HG02642 (cell line): ENCODE data around the gene METTL26.
A peak's percentile ranks its signal among the peaks of the same experiment; 100 is the strongest.

ENCODE experiments used
- ATAC-seq: cut with Tn5 transposase; IDR thresholded peaks from one replicate; pipeline ENCODE4 v1.9.1; 2021; ENCODE audit warnings: mild to moderate bottlenecking; ENCODE audit not compliant: unreplicated experiment, poor library complexity

The METTL26 gene

DNA sequence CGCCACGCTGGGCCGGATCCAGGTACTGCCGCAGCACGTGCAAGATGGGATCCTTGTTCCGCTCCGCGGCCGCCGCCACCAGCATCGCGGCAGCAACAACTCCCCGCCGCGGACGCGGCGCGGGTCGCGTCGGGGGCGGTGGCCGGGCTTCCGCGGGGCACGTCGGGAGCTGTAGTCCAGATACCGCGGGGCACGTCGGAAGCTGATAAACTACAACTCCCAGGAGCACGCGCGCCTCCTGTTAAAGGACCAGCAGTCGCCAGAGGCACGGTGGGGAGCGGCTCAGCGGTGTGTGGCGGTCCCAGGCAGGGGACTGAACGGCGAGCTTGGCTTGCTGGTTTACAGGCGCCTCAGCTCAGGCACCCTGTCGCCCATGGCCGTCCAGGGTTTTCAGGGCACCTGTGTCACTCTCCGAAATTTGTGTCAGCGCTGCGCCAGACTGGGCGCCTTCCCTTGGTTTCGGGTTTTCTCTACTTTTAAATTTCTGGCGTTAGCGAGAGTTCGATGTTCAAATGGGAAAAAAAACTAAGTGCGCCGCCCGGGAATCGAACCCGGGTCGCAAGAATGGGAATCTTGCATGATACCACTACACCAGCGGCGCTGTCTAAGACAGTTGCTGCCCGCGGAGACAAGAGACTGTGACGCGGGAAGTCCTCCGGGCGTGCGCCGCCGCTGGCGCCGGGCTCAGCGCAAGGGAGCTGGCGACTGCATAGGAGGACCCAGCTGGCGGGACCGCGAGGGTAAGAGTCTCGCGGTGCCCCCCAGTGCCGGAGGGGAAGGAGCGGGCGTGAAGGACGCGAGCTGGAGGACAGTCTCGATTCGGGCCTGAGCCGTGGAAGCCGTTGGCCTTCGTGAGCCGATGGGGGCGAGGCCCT lies at the start of gene METTL26:
Gene METTL26 (minus strand): TSS at position 100 of the 875 bp plus-strand sequence. CDS start 15 bp downstream, at position 85.
- peak; percentile 77 for ATAC-seq

DNA sequence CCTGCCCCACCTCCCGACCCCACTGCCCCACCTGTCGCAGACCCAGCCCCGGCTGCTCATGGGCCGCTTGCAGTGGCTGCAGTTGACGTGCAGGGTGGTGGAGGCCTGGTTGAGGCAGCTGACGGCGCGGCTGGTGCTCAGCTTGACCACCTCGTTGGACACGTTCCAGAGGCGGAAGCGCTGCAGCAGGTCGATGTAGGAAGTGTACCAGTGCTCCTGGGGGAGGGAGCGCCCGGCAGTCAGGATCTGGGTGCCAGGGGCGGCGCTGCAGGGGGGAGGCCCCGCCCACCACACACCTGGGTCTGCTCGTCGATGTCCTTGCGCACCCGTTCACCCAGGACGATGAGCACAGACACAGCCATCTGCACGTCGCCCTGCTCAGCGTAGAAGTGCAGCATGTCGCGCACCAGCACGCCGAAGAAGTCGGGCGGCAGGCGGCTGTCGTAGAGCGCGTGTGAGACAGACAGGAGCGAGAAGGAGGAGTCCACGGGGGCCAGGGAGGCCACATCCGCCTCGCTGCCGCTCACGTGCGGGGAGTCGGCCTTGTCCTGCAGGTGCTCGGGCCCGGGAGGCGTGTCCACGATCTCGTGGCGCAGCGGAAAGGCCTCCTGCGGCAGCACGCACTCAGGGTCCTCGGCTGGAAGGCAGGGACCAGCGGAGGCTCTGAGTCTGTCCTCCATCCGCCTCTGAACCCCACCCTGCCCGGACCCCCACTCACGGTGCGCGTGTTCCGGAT lies 49.0 kb upstream of the METTL26 start:
- ATAC-seq = no peak

DNA sequence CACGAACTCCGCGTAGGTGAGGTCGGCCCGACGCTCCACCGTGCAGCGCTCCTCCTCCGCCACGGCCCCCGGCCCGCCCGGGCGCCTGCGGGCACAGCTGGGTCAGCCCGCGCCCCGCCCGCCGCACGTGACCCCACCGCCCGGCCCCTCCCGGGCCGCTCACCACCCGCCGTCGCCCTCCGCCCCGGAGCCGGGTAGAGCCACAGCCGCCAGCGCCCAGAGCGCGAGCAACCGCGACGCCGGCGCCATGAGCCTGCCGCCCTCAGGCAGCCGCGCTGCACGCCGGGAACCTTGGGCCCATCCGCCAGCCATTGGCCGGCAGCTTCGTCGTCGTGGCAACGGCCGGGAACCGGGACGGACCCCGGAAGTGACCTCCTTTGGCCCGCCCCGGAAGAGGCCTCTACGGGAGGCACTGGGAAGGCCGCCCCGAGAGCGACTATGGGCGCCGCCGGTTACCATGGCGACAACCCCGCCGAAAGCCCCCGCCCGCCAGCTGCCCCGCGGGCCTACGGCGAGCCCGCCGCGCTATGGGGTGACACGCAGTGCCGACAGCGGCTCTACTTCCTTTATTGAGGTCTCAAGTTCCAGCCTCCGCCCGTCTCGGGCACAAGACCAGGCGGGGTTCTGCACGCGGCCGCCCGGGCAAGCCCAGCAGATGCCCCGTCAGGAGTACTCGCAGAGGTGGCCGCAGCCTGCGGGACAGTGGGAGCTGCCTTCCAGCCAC lies 48.1 kb upstream of the METTL26 start, which contains the start of gene JMJD8:
Gene JMJD8 (minus strand): TSS at position 264 of the 724 bp plus-strand sequence. CDS start 15 bp downstream, at position 249.
- ATAC-seq = peak; percentile 57

DNA sequence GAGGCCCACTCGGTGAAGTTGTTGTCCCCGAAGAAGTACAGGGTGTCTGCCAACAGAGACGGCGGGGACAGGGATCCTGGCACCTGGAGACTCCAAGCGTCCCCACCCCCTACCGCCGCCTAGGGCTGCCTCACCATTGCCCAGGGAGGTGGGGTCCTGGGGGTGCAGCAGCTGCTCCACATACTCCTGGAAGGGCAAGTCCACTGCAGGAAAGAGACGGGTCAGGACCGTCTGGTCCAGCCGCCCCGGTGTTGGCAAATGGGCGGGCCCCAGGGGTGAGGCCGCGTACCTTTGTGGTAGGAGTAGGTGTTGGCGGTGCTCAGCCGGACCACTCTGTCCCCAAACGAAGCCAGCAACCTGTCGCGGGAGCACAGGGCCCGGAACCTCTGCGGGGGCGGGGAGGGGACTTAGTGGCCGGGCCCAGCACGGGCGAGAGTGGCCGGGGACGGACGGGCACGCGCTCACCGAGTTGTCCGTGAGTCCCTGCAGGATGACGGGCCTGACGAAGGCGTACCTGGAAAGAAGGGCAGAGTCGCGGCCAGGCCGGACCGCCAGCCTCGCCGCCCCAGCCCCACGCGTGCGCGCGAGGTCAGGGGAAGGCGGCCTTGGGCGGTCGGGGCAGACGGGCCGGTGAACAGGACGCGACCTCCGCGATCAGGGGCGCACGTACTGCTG lies 47.4 kb upstream of the METTL26 start:
- no peak for ATAC-seq

DNA sequence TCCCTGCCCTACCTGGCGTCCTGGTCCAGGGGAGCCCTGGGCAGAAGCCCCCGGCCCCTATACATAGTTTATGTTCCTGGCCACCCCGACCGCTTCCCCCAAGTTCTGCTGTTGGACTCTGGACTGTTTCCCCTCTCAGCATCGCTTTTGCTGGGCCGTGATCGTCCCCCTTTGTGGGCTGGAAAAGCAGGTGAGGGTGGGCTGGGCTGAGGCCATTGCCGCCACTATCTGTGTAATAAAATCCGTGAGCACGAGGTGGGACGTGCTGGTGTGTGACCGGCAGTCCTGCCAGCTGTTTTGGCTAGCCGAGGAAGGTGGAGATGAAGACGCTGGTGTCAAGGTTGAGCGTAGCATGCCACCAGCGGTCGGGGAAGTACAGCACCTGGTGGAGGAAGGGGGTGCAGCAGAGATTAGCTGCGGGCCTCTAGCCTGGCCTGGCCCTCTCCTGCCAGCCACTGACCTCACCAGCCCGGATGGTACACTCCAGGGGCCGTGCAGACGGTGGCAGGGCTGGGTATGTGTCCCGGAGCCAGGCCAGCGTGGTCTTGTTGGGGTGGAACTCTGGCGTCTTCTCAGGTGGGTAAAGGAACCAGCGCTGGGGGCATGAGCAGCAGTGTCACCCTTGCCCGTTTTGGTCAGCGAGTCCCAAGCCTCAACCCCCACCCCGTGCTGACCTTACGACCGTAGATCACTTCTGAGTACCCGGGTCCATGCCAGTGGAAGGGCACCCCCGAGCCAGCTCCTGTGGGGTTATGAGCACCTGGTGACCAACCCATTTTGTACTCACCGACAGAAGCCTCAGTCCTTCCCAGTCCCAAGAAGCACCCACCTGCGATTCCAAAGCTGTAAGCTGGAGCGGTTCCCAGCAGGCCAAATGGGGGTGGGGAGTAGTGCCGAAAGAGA lies 46.6 kb upstream of the METTL26 start:
- ATAC-seq = no peak

GRCh38 chr16:681746-682427 lies 45.8 kb upstream of the METTL26 start:
- ATAC-seq = no peak

DNA sequence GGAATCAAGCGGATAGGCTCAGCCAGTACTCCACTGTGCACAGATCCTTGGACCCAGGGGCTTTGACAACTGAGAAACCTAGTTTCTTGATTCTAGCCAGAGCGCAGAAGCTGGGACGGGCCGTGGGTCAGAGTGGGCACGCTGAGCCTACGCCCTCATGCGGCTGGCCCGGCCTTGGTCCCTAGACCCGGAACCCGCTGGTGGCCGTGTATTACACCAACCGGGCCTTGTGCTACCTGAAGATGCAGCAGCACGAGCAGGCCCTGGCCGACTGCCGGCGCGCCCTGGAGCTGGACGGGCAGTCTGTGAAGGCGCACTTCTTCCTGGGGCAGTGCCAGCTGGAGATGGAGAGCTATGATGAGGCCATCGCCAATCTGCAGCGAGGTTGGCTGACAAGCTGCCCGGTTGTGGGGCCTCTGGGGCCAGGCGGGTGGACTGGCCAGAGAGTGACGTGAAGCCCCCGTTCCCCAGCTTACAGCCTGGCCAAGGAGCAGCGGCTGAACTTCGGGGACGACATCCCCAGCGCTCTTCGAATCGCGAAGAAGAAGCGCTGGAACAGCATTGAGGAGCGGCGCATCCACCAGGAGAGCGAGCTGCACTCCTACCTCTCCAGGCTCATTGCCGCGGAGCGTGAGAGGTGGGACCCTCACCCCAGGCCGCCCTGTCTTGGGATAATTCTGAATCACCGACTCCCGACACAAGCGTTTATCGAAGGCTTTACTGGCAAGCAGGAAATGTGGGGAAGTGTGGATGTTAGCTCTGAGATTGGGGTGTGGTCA lies 45.1 kb upstream of the METTL26 start:
- no peak for ATAC-seq

DNA sequence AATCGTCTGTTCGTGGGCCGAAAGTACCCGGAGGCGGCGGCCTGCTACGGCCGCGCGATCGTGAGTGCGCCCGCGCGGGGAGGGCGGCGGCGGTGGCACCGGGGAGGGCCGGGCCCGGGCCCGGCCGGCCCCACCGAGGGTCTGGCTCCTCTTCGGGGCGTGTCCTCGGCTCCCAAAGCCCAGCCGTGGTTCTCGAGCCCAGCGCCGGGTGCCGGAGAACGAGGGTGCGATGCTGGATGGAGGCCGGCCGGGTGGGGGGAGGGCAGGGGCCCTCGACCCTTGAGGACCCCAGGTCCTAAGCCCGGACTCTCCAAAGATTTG lies 44.5 kb upstream of the METTL26 start:
- peak; percentile 1 for ATAC-seq

DNA sequence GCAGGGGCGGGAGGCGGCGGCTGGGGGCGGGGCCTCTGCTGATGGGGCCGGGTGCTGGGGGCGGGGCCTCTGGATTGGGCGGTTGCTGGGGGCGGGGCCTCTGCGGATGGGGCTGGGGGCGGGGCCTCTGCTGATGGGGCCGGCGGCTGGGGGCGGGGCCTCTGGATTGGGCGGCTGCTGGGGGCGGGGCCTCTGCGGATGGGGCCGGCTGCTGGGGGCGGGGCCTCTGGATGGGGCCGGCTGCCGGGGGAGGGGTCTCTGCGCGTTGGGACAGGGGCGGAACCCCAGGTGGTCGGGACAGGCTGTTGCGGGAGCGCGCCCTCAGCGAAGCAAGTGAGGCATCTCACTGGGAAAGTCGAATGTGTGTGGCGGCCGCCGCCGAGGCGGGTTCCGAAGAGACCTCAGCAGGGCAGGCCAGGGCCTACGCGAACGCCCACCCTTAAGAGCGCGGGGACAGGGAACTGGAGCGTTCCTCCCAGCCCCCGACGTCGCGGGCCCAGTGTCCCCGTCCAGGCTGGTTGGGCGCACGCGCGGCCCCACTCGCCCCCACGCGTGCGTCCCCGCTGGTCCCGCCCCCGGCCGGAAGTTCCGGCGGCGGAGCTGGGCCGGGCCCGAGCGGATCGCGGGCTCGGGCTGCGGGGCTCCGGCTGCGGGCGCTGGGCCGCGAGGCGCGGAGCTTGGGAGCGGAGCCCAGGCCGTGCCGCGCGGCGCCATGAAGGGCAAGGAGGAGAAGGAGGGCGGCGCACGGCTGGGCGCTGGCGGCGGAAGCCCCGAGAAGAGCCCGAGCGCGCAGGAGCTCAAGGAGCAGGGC lies 43.9 kb upstream of the METTL26 start, which contains the start of gene STUB1:
Gene STUB1 (plus strand): TSS at position 597 of the 811 bp plus-strand sequence. CDS start 116 bp downstream, at position 713.
- ATAC-seq = peak; percentile 39

- peak; percentile 4 for ATAC-seq
These were observed 43.0 kb upstream of the METTL26 start for GRCh38 chr16:678858-679813.

GRCh38 chr16:678209-678857 lies 42.2 kb upstream of the METTL26 start:
- ATAC-seq = no peak

DNA sequence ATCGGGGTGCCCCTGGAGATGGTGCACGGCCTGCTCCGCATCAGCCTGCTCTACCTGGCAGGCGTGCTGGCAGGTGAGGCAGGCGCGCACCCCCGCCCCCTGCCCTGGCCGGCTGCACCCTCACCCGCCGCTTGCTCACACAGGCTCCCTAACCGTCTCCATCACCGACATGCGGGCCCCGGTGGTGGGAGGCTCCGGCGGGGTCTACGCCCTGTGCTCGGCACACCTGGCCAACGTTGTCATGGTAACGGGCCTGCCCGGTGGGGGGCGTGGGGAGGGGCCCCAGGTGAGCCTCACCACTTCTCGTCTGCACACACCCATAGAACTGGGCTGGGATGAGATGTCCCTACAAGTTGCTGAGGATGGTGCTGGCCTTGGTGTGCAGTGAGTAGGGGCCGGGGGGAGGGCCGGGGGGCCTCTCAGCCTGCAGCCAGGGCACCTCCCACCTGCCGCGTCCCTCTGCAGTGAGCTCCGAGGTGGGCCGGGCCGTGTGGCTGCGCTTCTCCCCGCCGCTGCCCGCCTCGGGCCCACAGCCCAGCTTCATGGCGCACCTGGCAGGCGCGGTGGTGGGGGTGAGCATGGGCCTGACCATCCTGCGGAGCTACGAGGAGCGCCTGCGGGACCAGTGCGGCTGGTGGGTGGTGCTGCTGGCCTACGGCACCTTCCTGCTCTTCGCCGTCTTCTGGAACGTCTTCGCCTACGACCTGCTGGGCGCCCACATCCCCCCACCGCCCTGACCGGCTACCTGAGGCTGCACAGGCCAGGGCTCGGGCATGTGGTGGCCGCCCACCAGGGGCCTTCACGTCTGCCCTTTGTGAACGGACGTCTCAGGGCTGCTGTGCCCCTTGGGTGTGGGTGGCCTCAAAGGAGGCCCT lies 41.4 kb upstream of the METTL26 start:
- ATAC-seq = no peak

- ATAC-seq = no peak
These were observed 40.8 kb upstream of the METTL26 start for GRCh38 chr16:676913-677312.

- ATAC-seq = no peak
These were observed 40.4 kb upstream of the METTL26 start for GRCh38 chr16:676565-676902.
